NCI-H748 treated with DMSO at 0.1 percent for 48 hours (cell line): Measurements from ENCODE around the gene P2RX5.
"Not testable (repeated sequence)": the region's sequence is repeated elsewhere in the genome, so short reads cannot be mapped to it uniquely, and the experiment has no call there.

Experiments used
- DNase-seq: peaks from one replicate; lab custom pipeline; 2025; lab: John Stamatoyannopoulos, UW

Gene P2RX5, protein sequence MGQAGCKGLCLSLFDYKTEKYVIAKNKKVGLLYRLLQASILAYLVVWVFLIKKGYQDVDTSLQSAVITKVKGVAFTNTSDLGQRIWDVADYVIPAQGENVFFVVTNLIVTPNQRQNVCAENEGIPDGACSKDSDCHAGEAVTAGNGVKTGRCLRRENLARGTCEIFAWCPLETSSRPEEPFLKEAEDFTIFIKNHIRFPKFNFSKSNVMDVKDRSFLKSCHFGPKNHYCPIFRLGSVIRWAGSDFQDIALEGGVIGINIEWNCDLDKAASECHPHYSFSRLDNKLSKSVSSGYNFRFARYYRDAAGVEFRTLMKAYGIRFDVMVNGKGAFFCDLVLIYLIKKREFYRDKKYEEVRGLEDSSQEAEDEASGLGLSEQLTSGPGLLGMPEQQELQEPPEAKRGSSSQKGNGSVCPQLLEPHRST

DNA sequence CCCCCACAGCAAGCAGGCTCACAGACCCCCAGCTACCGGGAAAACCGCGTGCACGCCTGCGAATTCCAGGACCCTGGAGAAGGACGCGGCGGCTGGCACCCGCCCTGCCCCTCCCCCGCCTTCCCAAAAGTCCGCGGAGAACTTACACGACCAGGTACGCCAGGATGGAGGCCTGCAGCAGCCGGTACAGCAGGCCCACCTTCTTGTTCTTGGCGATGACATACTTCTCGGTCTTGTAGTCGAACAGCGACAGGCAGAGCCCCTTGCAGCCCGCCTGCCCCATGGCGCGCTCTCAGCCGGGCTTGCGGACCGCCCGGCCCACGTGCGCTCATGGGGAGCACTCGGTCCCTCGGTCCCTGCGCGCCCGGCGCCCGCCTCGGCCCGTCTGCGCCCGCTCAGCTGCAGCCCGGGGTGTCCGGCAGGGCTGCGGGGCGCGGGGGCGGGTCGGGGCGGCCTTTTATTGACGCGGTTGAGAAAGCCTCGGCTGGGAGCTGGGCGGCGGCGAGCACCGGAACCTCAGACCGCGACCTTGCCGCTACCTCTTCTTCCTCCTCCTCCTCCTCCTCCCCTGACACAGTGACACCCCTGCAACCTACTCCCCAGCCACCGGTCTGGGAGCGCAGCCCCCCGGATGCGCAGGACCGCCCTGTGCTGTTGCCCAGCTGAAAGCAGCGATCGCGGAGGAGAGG lies at the start of gene P2RX5:
Gene P2RX5 (minus strand): TSS at position 433 of the 689 bp plus-strand sequence. CDS start 150 bp downstream, at position 283.
- no peak for DNase-seq

- no peak for DNase-seq
Observed at GRCh38 chr17:3745071-3745470, 49.1 kb upstream of the P2RX5 start.

GRCh38 chr17:3744014-3744413 lies 48.1 kb upstream of the P2RX5 start:
- DNase-seq, result no peak

GRCh38 chr17:3740611-3741073 lies 44.7 kb upstream of the P2RX5 start:
- DNase-seq, result no peak

GRCh38 chr17:3739422-3740124 lies 43.6 kb upstream of the P2RX5 start:
- no peak for DNase-seq

GRCh38 chr17:3738562-3739295 lies 42.8 kb upstream of the P2RX5 start:
- no peak for DNase-seq

DNA sequence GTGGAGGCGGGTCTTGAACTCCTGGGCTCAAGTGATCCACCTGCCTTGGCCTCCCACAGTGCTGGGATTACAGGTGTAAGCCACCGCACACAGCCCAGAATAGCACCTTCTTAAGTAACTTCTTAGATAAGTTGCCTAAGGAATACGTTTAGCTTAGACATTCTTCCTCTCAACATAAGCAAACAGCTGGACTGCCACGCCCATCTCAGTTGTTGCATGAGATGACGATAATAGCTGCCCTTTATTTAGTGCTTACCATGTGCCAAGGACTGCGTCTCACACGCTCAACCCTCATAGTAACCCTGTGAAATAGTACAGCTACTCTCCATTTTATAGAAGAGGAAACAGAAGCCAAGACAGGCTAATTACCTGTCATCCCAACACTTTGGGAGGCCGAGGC lies 39.6 kb upstream of the P2RX5 start:
- no peak for DNase-seq

DNA sequence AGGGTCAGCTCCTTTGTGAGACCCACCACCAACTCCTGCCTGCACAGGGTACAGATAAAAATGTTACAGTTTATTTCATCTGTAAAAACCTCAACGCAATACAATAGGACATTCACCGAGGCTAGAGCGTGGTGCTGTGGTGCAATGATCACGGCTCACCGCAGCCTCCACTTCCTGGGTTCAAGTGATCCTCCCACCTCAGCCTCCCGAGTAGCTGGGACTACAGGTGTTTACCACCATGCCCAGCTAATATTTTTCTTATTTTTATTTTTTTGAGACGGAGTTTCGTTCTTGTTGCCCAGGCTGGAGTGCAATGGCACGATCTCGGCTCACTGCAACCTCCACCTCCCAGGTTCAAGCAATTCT lies 38.9 kb upstream of the P2RX5 start:
- DNase-seq, result not testable (repeated sequence)

DNA sequence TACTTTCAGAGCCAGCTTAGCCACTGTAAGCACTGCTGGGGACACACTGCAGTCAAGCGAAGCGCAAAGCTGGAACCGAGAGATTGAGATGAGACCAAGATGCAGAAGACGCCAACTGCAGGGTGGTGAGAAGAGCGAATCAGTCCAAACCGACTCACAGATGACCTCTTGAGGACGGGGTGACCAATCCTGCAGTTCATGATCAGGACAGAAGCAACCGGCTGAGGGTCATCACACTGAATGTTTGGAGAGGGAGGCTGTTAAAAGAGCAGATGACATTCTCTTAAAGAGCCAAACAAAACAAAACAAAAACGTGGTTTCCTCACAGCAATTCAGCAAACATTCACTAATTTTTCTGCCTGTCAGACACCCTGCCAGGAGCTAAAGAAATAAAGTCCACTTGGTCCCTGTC lies 36.3 kb upstream of the P2RX5 start:
- no peak for DNase-seq

- DNase-seq, result no peak
Observed at GRCh38 chr17:3730881-3731429, 35.0 kb upstream of the P2RX5 start.

DNA sequence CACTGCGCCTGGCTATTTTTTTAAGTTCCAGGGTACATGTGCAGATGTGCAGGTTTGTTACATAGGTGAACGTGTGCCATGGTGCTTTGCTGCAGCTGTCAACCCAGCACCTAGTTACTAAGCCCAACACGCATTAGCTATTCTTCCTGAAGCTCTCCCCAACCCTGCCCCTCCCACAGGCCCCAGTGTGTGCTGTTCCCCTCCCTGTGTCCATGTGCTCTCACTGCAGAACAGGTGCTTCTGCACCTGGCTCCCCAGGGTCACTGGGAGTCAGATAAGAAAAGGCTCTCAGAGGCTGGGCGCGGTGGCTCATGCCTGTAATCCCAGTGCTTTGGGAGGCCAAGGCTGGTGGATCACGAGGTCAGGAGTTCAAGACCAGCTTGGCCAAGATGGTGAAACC lies 33.9 kb upstream of the P2RX5 start:
- no peak for DNase-seq

GRCh38 chr17:3728099-3728498 lies 32.1 kb upstream of the P2RX5 start:
- DNase-seq, result not testable (repeated sequence)

DNA sequence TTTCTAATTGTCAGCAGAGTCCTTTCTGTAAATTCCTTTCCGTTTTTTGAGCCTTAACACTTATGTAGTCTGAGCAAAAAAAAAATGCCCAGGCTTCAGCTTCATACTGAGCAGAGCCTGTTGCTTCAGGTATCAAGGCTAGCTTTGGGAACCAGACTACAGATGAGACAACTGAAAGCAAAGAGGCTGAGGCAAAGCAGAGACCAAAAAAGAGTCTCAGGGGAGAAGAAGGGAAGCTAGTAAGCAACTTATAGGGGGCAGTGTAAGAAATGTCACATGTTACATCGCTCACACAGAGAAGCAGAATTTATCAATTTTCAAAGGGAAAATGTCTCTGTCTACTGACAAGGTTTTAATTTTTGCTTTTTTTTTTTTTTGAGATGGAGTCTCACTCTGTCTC lies 31.1 kb upstream of the P2RX5 start:
- DNase-seq, result no peak

DNA sequence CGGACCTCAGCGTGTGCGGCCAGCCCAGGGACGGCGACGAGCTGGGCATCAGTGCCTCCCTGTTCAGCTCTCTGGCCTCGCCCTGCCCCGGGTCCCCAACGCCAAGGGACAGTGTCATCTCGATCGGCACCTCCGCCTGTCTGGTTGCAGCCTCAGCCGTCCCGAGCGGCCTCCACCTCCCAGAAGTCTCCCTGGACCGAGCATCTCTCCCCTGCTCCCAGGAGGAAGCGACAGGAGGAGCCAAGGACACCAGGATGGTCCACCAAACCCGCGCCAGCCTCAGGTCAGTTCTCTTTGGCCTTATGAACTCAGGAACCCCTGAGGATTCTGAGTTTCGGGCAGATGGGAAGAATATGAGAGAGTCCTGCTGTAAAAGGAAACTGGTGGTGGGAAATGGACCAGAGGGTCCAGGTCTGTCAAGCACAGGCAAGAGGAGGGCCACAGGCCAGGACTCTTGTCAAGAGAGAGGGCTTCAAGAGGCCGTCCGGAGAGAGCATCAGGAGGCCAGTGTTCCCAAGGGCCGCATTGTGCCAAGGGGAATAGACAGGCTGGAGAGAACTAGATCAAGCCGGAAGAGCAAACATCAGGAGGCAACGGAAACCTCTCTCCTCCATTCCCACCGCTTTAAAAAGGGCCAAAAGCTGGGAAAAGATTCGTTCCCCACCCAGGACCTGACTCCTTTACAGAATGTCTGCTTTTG lies 28.6 kb upstream of the P2RX5 start:
- DNase-seq, result no peak

GRCh38 chr17:3723556-3724377 lies 27.8 kb upstream of the P2RX5 start, which contains the start of gene HASPIN:
Gene HASPIN, plus strand, starts transcription at chr17:3723903. Its CDS starts 33 bp downstream, at chr17:3723936.
- DNase-seq, result peak; percentile 85

GRCh38 chr17:3723188-3723555 lies 27.2 kb upstream of the P2RX5 start:
- no peak for DNase-seq

DNA sequence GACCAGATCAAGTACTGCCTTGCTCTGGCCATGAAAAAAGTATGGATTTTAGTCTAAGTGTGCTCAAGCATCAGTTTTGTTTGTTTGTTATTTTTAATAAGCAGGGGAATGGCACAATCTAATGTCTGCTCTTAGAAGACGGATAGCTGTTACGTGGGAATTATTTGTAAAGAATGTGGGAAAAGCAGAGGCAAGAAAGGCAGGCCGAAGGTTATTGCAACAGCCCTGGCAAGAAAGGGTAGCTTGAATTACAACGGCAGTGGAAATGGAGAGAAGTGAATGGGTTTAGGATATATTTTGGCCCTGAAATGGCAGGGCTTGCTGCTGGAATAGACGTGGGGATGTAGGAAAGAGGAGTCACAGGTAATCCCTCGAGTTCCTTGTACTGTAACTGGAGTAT lies 26.8 kb upstream of the P2RX5 start:
- no peak for DNase-seq

GRCh38 chr17:3719265-3719664 lies 23.3 kb upstream of the P2RX5 start:
- DNase-seq, result no peak

GRCh38 chr17:3718201-3718600 lies 22.2 kb upstream of the P2RX5 start:
- no peak for DNase-seq

DNA sequence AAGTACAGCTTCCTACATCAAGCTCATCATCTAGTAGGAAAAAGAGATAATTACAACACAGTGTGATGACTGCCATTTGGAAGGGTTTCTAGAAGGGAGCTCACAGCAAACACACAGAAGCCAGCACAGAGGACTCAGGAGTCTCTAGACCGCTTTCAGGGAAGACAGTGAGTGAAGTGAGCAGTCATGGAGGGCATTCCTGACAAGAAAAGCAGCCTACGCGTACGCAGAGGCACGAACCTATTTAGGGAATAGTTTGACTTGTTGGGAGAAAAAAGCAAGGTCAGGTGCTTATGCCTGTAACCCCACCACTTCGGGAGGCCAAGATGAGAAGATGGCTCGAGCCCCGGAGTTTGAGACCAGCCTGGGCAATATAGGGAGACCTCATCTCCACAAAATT lies 19.3 kb upstream of the P2RX5 start:
- DNase-seq, result no peak
